GM21619 (cell line): ENCODE results near the gene CACYBP.

Experiments used
- ATAC-seq: cut with Tn5 transposase; IDR thresholded peaks from one replicate; pipeline ENCODE4 v1.9.1; 2021; ENCODE audit not compliant: unreplicated experiment

The CACYBP gene, protein sequence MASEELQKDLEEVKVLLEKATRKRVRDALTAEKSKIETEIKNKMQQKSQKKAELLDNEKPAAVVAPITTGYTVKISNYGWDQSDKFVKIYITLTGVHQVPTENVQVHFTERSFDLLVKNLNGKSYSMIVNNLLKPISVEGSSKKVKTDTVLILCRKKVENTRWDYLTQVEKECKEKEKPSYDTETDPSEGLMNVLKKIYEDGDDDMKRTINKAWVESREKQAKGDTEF

DNA sequence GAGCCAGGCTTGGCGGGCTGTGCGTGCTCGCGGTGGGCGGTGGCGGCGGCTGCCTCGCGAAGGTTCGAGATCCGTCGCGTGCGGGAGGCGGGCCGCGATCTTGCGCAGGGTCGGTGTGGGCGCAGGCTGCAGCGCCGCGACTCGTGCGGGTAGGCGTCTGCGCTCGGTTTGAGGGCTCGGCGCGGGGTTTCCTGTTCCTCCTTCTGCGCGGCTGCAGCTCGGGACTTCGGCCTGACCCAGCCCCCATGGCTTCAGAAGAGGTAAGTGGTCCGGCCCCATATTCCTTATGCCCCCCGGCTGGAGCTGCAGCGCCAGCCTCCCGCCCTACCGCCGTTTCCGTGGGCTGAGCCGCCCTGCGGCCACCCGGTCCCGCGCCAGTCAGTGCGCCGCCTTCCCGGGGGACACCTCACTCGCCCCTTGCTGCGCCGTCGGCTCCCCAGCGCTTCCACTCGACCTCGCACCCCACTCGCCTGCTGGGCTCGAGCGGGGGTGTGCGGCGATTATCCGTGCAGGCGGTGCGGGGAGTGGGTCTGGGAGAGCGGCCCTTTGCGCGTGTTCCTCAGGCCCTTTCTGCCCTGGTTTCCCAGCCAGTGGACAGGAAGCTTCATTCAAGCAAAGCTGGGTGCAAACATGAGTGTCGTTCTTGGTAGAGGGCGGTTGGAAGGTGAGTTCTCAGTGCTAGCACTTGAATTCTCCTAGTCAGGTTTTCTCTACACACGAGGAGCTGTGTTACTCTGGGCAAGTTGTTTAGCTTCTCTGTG is at the start of gene CACYBP:
TSS of gene CACYBP (plus strand) at position 12 of the 761 bp plus-strand sequence. CDS start at position 246, 234 bp downstream.
- peak; percentile 14 for ATAC-seq

DNA sequence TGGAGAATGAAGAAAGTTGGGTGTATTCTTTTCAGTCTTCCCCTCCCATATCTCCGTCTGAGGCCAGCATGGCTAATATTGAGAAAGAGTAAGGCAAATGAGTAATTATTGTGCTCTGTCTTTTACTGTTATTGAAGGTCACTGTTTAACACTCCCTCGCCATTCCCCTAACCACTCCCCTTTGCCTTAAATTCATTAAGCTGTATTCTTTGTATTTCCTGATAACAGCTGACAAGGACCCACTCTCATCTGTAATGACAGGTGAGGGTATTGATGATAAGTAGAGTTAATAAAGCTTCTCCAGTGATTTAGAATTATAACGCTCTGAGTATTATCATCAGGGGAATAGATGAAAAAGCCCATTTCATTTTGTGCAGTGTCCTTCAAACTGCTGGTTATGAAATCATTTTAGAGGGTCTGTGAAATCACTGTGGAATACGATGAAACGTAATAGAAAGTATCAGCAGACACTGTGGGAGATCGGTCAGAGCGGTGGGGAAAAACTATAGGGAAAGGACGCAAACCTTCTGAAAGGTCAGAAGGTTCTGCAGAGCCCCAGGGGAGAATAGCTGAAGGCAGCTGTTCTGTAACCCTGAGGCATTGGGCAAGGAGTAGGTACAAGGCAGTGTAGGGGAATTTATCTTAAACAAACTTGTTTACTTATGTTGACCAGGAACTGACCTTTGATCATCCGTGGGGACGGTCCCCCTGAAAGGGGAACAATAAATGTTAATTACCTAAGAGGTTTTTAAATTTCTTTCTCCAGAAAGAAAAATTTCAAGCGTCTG is 46.3 kb upstream of the CACYBP start:
- peak; percentile 44 for ATAC-seq

DNA sequence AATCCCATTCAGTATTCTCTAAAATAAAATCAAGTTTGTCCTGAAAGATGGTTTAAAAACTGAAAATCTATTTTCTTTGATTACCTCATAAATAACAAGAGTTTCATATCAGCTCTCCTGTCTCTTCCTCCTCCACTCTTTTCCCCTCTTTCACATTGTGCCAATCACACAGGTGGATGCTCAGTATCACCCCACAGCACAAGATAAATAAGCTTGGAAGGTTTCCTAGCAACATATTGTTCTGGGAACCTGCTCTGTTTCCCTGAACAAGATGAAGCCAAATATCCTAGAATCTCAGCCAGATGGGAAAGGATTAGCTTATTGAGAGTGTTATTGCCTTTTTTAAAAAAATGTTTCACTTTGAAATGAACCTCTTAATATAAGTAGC is 45.7 kb upstream of the CACYBP start:
- ATAC-seq = peak; percentile 9

DNA sequence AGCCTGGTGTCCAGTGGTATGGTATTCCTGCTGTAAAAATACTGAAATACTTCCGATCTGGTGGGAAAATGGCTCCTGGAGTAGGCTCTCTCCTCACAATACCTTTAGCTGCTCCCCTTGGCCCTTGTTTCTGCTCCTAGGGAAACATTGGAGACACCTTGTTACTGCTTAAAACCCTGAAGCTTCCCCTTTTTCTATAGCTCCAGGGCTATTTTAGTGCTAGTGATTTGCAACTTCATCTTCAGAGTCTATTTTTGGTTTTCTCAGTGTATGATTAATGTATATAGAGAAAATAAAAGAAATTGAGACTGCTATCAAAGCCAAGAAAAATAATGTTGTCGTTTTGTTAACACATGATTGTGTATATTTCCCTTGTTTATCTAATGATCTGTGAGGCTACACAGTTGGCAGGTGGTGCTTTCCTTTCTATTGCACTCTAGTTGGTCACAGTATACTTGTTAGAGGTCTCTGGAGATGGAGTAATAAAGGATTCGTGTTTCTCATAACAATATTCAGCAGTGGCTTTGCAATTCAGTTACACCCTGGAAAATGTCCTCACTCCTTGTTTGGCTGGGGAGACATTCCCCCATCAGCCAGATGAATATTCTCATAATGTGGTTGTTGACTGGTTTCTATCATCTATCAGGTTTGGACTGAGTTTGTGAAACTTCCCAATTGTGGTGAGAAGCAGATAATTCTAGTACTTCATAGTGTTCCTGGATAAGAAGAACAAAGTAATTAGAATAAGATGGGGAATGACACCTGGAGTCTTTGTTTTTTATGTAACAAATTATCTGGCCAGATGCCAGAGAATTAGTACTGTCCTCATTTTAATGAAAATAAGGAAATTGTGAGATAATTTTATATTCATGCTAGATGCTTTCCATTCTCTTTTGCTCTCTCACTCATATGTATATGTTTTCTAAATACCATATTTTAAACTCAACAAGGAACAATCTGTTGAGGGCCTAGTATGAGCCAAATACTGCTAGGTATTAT is 44.8 kb upstream of the CACYBP start:
- no peak for ATAC-seq

DNA sequence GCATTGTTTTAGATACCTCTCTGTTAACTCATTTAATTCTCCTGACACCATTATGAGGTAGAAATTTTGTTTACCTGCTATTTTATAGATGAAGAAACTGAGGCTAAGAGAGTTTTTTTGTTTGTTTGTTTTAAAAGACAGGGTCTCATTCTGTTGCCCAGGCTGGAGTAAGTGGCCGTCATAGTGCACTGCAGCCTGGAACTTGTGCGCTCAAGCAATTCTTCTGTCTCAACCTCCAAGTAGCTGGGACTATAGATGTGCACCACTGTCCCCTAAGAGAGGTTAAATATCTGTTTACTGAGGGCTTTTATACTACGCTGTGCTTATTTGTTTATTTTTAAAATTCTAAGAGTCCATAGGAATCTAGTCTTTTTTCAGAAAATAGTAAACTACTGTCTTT is 43.7 kb upstream of the CACYBP start:
- no peak for ATAC-seq

DNA sequence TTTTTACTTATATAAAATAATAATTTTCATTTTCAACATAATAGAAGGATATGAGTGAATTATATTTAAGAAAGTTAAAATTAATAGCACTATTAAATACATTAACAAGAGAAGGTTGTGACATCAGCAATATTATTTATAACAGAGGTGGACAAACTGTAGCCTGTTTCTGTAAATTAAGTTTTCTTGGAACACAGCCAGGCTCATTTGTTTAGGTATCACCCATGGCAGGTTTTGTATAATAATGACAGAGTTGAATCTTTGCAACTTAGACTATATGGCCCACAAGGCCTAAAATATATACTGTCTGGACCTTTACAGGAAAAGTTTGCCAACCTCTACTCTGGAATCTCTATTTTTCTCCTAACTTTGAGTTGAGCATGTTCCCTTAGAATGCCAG is 42.8 kb upstream of the CACYBP start:
- ATAC-seq = no peak

DNA sequence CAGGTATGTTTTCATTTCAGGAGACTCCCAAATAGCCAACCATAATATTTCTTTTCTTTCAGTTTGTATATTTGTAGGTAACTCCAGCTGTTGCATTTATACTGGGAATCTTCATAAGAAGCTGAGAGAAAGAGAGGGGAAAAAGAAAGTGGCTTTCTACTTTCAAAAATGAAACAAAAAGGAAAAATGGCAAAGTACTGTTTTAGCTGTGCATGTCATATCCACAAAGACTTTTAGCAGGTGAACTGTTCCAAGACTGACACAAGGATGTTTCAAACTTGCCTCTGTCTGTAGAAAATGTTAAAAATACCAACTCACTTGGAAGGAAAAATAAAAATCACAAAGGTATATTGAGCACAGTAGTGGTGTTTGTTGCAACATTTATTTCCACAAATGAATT is 41.9 kb upstream of the CACYBP start:
- no peak for ATAC-seq

DNA sequence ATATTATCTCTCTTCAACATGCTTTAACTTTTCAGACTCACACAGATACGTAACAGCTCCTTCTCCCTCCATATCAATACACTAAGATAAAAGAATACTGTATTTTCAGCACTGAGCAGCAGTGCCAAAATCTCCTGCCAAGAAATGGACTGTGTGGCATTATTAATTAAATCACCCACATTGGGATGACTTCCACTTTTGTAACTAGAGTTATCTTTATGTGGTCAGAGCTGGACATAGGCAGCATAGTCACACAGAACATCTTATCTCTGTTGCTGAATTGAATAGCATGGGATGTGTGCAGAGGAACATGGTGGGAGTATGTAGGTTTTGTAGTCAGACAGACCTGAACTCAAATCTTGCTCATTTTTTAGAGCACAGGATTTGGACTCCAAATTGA is 41.4 kb upstream of the CACYBP start:
- no peak for ATAC-seq

DNA sequence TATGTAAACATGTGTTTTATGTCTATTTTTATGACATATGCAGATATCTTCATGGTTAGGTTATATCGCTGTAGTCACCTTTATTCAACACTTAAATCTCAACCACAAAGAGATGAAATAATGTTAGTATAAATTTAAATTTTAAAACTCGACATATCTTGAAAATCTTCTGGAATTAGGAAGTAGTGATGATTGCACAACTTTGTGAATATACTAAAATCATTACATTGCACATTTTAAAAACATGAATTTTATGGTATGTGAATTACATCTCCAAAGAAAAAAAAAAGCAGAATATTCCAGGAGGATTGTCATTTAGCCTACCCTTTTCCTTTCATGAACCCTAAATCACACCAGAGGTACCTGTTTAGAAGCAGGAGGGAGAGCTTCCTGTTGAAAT is 39.4 kb upstream of the CACYBP start:
- ATAC-seq = no peak

DNA sequence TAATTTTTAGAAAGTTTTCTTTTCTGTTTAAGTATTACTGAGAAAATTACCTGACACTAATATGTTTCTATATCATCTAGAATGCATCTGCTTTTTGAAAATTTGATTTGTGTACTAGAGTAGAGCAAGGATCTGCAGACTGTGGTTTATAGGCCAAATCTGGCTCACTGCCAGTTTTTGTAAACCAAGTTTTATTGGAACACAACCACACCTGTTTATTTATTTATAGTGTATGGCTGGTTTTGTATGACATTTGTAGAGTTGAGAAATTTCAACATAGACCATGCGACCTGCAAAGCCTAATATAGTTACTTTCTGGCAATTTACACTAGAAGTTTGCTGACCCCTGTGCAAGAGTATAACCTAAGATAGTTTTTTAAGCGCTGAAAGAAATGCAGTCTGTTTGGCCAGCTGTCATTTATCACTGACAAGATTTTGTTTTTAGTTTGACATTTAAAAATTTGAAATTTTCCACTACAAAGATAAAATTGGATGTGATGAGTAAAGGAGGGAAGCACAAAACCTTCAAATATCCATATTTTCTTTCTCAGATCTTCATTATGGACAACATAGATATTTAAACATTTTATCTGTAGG is 36.1 kb upstream of the CACYBP start:
- ATAC-seq = no peak

DNA sequence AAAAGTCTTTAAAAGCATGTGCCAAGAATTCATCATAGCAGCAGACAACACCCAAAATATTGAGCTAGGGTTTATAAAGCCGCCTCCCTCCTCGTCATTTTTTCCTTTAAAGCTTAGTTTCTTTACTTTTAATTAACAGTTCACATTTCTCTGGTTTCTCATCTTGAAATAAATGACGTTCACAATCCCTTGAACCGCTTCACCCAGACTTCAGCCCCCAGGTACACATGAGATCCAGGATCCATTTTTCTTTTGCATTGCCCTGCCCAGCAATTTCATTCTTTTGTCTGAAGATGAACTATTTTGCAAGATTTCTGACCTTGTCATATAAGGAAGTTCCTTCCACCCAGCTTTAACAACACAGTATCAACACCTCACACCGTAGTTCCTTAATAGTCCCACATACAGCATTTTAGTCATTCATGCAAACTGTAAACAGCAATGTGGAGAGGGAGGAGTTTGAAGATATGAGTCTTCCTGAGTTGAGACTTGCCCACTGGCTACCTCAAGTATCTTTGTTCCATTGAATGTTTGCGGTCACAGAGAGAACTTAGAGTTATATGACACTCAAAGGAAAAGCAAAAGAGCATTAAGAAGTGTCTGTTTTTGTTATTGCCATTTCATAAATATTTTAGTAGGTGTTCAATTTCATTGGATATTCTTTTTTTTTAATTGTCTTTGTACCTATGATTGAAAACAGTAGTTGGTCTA is 35.3 kb upstream of the CACYBP start:
- no peak for ATAC-seq

DNA sequence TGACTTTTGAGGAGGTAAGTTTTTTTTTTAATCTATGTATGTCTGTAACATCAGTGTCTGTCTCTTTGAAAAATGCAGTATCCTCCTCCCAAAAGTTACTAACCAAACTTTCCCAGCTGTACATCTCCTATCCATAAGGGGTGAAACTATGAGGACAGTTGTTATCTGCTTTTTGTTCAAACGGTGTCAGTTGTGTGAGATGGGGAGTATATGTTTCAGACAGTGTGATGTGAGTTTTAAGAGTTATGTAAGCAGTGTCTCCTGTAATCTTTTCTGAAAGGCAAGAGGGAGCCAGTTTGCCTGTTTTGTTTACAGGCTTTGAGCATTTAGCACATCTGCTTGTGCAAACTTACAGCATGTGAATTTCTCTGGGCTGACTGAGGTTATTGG is 34.8 kb upstream of the CACYBP start:
- no peak for ATAC-seq

DNA sequence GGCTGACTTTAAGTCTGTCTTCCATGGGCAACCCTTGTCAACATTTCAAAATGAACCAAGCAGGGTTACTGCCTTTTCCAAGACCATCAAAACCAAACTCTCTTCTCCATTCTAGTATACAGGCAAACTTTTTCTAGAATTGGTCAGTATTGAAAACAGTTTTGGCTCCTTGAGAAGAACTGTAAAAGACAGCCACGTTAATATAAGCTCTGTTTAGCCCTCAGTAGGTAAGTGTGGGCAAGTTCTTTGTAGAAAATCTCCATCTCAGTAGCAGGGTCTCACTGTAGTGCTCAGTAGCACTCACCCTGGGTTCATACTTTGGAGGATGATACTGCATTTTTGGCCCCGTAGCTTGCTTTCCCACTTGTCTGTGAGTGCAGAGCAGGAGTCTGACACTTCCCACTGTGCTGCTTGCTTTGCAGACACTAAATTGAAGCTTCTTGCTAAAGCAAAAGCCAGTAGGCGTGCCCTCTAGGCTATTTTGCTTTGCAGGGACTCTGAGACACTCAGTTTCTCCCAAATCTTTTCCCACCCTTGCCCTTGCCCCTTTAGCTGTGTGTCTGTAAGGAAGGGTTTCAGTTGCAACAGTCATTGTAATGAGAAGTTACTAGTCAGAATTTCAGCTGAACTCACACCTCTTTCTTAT is 34.3 kb upstream of the CACYBP start:
- ATAC-seq = no peak

DNA sequence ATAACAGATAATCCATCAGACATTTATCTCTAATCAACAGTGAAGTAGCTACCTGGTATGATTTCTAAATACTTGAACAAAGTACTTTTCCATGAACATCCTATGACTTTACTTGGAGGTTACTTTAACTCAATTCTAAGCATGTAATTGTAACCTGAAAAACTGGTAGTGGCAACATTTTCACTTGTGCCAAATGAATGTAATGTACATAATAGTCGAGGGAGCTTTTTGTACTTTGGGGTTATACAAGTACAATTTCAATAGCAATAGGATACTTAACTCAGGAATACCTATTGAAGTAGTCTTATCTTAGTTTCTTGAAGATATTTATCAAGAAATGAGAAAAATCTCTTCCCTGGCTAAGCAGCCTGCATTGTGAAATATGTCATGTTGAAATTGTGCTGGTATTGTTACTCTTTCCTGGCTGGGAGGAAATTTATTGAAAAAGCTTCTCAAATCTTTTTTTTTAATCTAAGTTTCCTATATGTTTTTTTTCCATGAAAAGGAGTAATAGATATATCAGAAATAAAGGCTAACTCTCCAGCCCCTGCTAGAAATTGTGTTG is 33.7 kb upstream of the CACYBP start:
- ATAC-seq = no peak

DNA sequence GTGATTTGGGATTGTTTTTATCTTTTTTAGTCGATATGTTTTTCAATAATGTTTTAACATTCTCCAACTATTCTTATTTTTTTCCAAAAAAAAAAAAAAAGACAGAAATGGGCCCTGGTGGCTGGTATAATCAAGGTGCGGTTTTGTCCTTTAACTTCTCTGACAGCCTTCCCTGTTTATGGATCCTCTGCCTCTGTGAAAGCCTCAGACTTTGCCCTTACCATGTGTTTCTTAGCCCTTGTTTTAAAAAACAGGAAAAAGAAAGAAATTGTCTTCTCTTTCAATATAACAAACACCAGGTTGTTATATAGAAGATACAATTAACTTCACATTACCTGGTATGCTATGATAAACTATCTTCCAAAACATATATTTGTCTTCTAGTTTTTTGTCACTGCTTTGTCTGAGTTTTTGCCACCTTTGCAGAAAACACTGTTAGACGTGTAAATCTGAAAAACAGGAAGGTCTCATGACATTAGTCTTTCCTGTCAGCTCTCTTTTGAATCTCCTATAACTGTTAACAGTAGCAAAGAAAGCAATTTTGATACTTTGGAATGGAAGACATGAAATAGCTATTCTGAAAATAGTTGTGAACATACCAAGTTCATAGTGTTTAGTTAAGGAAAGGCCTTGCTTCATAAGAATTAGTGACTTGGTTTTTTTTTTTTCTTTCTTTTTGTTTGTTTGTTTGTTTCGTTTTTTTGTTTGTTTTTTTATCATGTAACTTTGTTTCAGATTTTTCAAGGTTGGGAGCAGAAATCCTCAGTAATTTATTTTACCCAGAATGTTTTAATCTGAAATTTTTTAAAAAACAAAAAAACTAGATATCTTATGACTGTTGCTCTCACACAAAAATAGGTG is 31.7 kb upstream of the CACYBP start:
- ATAC-seq = no peak

DNA sequence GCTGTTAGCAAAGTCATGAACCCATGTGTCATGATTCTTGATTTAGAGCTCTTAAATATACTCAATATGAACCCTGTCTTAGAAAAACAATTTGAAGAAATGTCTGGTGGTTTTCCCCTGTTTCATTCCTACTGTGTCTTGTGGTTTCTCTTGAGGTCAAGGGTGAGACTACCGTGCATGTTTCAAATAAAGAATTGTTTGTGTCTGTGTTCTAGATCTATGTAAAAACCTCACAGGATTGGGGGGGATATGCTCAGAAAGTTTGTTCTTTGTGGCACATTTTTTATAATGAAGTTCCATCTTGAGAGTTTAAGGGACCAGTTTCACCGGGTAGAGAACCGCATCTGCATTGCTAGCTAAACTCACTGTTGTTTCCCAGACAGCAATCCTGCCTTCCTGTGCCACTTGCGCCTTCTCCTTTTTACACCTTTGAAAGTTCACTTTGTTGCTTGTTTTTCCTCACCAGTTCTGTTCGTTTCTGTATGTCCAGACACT is 30.9 kb upstream of the CACYBP start:
- ATAC-seq = peak; percentile 77

DNA sequence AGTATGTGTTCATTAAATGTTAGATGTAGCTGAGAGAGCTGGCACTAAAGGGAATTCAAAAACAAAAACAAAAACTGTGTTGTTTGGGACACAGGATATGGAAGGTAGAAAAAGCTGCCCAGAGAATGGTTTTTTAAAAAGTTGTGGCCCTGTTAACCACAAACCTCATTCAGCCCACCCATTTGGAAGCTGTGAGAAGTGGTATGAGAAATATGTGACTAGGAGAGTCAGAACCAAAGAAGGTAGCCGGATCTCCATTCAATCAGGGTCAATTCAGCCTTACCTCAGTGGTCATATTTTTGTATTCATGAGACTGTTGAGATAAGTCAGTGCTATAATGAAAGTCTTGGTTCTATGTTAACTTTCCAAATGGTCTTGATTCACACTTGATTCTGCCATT is 29.8 kb upstream of the CACYBP start:
- peak; percentile 45 for ATAC-seq

DNA sequence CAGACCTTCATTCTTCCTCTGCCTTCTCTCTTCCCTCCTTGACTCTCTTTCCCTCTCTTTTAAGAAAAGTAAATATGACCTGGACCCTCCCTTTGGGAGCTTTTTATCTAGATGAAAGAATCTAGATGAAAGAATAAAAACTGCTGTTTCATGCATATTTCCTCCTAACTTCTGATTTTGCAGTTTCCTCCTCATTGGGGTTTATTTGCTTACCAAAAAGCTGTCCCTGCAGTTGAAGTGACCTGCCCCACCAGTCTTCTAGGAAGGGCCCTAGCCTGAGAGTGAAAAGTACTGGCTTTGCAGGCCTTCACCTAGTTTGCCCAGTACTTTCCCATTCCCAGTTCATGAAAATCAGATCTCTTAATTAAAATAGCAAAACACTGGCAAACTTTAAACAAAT is 28.3 kb upstream of the CACYBP start:
- ATAC-seq = no peak
